SH-SY5Y (cell line): ENCODE data around the gene SUMF1.

ENCODE experiments used
- GATA2 ChIP-seq: IDR thresholded peaks from 2 replicates; pipeline ENCODE4 v1.6.1; 2011; ENCODE audit warnings: mild to moderate bottlenecking, low read depth, low read length
- GATA3 ChIP-seq: IDR thresholded peaks from 2 replicates; pipeline ENCODE4 v1.6.1; 2011; ENCODE audit warnings: low read depth, mild to moderate bottlenecking, low read length, moderate library complexity

- TF ChIP-seq GATA3 (no peak), GATA2 (no peak)
Observed at GRCh38 chr3:4515916-4516579, 49.0 kb upstream of the SUMF1 start.
